Measurements from ENCODE around the gene USP35. TPM values are rescaled to one million over a fixed set of nuclear protein-coding genes. Genes with fewer than 3 reads are reported as not detected.
"Not testable (repeated sequence)": the region's sequence is repeated elsewhere in the genome, so short reads cannot be mapped to it uniquely, and the experiment has no call there.

Gene USP35
- total and polyA plus RNA-seq, 9 donors: 8.0 to 18.6 (median 9.7) TPM

DNA sequence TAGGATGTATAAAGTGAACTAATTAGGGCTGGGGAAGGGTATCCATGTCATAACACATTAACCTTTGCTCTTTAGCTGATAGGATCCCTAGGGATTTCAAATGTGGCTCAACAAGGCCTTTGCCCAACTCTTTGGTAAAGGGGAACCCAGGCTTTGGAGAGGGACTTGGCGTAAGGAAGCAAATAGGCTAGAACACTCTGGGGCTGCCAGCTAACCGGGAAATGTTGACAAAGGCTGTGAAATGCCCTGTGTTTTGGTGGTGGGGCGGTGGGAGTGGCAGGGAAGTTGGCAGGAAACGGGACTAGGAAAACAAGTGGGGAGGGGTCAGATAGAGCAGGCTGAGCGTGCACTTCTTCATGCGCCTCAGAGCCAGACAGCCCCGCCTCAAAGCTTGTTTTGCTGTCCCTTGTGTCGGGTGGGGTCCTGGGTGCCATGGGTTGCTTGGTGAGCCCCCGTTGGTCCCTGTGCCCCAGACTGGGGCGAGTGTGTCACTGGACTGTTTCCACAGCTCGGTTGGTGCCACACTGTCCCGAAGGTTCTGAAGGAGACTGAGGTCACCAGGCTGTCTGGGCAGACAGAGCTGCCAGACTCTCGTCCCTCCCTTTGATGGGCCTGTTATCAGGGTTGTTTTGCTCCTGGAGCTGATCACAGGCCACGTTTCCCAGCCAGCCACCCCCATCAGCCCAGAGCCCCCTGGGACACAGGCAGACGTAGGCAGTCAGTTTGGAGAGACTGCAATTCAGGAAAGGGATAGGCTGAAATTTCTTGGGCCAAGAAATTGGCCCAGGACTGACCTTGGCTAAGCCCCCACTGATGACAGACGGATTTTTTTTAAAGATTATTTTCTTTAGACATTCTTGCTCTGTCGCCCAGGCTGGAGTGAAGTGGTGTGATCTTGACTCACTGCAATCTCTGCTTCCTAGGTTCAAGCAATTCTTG, 19.9 kb upstream of the USP35 start:
- H3K4me3 ChIP-seq: no peak overlapping the region
- WGBS, 3 donors: 36 to 38% (median 37%) methylated on average over 17 of the region's 17 CpGs
- DNase-seq: peak; percentile 79 to 89 (median 85)
- H3K36me3 ChIP-seq: no peaks in the 10 kb centered on the region
- no peaks in the 10 kb centered on the region for H3K9me3 ChIP-seq
- H3K4me1 ChIP-seq (ENCODE audit: insufficient read depth): peaks cover 35% of the 10 kb centered on the region
- intact Hi-C loops (cut with DNase I): loop anchor here in 2 of 4 donors (10.0 kb wide), 1 partner anchor 246 kb away; the partner anchor contains the start of gene GAB2 (in 2 of the 2)
- TF ChIP-seq, protein P1, sequence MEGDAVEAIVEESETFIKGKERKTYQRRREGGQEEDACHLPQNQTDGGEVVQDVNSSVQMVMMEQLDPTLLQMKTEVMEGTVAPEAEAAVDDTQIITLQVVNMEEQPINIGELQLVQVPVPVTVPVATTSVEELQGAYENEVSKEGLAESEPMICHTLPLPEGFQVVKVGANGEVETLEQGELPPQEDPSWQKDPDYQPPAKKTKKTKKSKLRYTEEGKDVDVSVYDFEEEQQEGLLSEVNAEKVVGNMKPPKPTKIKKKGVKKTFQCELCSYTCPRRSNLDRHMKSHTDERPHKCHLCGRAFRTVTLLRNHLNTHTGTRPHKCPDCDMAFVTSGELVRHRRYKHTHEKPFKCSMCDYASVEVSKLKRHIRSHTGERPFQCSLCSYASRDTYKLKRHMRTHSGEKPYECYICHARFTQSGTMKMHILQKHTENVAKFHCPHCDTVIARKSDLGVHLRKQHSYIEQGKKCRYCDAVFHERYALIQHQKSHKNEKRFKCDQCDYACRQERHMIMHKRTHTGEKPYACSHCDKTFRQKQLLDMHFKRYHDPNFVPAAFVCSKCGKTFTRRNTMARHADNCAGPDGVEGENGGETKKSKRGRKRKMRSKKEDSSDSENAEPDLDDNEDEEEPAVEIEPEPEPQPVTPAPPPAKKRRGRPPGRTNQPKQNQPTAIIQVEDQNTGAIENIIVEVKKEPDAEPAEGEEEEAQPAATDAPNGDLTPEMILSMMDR (IDR thresholded peaks at IDR 0.05): no peak
- TF ChIP-seq EP300 (IDR thresholded peaks at IDR 0.05): peak; percentile 6
- no peaks in the 10 kb centered on the region for H3K27me3 ChIP-seq
- H3K27ac ChIP-seq: peak overlapping the region; percentile 26 to 75

DNA sequence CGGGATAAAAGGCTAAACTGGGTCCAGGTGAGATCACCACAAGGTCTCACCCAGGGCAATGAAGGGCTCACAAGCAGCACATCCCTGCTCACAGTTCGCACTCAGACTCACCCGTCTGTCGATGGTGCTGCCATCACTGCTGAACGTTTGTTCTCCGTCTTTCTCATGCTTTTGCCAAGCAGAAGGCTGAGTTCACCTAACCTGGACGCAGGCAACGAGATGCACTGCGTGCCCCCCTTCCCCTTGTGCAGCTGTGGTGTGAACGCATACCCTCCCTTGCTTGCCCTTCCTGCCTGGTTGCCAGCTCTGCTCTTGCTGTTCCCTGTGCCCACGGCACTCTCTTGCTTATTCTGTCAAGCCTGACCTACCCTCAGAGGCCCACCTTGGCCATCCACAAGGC, 18.3 kb upstream of the USP35 start:
- intact Hi-C loops (cut with DNase I): no loop called here
- WGBS, 3 donors: 90 to 96% (median 92%) methylated on average over 11 of the region's 11 CpGs
- Histone ChIP-seq H3K27me3 (no peaks in the 10 kb centered on the region), H3K9me3 (no peaks in the 10 kb centered on the region), H3K27ac (peak overlapping the region in 1 of 2 donors; percentile 75), H3K36me3 (no peaks in the 10 kb centered on the region), H3K4me1 (ENCODE audit: insufficient read depth) (peaks cover 32% of the 10 kb centered on the region), H3K4me3 (no peak overlapping the region)
- peak in 1 of 5 donors; percentile 26 for DNase-seq
- TF ChIP-seq, protein P1 (IDR thresholded peaks at IDR 0.05): no peak
- TF ChIP-seq EP300 (IDR thresholded peaks at IDR 0.05) (no peak), POLR2A (IDR thresholded peaks at IDR 0.05) (no peak)

DNA sequence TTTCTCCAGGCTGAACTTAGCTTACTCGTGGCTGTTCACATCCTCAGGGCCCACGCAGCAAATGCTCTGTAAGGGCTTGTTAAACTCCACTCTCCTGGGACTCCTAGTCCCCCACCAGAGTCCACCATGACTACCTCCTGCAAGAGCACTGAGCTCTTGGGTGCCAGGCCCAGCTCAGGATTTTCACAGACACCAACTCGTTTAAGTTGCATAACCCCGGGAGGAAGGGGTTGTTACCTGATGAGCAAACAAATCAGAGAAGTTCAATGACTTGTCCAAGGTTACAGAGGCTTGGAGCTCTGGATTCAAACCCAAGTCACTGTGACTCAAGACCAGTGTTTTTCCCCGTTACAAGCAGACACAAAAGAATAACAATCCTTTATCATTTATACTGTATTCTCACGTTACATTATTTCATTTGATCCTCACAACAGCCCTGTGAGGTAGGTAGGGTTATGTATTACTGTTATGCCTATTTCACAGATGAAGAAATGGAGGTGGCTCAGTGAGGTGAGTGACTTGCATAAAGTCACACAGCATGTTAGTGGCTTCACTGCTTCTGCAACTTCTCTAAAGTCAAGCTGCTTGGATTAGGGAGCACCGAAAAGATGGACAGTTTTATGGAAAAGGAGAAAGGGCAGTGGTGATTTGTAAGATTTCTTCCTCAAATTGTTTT, 17.7 kb upstream of the USP35 start:
- Histone ChIP-seq H3K4me1 (ENCODE audit: insufficient read depth) (peaks cover 32% of the 10 kb centered on the region), H3K9me3 (no peaks in the 10 kb centered on the region), H3K27me3 (no peaks in the 10 kb centered on the region), H3K36me3 (no peaks in the 10 kb centered on the region), H3K4me3 (no peak overlapping the region), H3K27ac (peak overlapping the region in 1 of 2 donors; percentile 75)
- no peak for DNase-seq
- 73 to 76% (median 74%) methylated on average over 7 of the region's 7 CpGs for WGBS, 3 donors
- intact Hi-C loops (cut with DNase I): no loop called here
- no peak for TF ChIP-seq POLR2A (IDR thresholded peaks at IDR 0.05)
- TF ChIP-seq, protein P1 (IDR thresholded peaks at IDR 0.05): no peak
- no peak for TF ChIP-seq EP300 (IDR thresholded peaks at IDR 0.05)

- no peaks in the 10 kb centered on the region for H3K9me3 ChIP-seq
- no peaks in the 10 kb centered on the region for H3K36me3 ChIP-seq
- no peaks in the 10 kb centered on the region for H3K27me3 ChIP-seq
- peak in 3 of 5 donors; percentile 10 to 22 (median 21) for DNase-seq
- intact Hi-C loops (cut with DNase I): no loop called here
- 91 to 93% (median 92%) methylated on average over 6 of the region's 6 CpGs for WGBS, 3 donors
- H3K4me3 ChIP-seq: no peak overlapping the region
- H3K27ac ChIP-seq: no peak overlapping the region
- no peak for TF ChIP-seq POLR2A (IDR thresholded peaks at IDR 0.05)
- H3K4me1 ChIP-seq (ENCODE audit: insufficient read depth): peaks cover 24% of the 10 kb centered on the region
These were observed 16.8 kb upstream of the USP35 start for GRCh38 chr11:78171951-78172350.

DNA sequence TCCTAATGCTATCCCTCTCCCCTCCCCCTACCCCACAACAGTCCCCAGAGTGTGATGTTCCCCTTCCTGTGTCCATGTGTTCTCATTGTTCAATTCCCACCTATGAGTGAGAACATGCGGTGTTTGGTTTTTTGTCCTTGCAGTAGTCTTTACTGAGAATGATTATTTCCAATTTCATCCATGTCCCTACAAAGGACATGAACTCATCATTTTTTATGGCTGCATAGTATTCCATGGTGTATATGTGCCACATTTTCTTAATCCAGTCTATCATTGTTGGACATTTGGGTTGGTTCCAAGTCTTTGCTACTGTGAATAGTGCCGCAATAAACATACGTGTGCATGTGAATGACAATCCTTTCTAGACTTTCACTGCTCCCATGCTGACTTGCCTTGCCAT, 12.9 kb upstream of the USP35 start:
- H3K4me1 ChIP-seq (ENCODE audit: insufficient read depth); intact Hi-C loops (cut with DNase I); H3K4me3 ChIP-seq; DNase-seq; H3K27me3 ChIP-seq; H3K9me3 ChIP-seq; H3K27ac ChIP-seq; H3K36me3 ChIP-seq: not testable (repeated sequence)
- WGBS, 3 donors: 95 to 96% (median 96%) methylated on average over 3 of the region's 3 CpGs
